GM12875 (cell line): ENCODE data around the gene SDE2.

Experiments used
- H3K4me3 ChIP-seq: one replicate; pipeline ENCODE4 v1.5.1; 2011; ENCODE audit warnings: low read depth, low read length, control low read depth
- CTCF ChIP-seq: IDR thresholded peaks from 2 replicates; pipeline ENCODE4 v1.5.1; 2011; ENCODE audit warnings: low read depth, mild to moderate bottlenecking, control low read depth, inconsistent platforms, low read length, moderate library complexity, borderline replicate concordance; ENCODE audit not compliant: insufficient read depth

Gene SDE2

GRCh38 chr1:225945564-225945963, 53.6 kb downstream of the SDE2 start:
- no peak overlapping the region for H3K4me3 ChIP-seq
- TF ChIP-seq CTCF = no peak

- no peak for TF ChIP-seq CTCF
- H3K4me3 ChIP-seq = no peak overlapping the region
Measured at GRCh38 chr1:225944951-225945350, 54.2 kb downstream of the SDE2 start.

- TF ChIP-seq CTCF = no peak
- no peak overlapping the region for H3K4me3 ChIP-seq
Measured at GRCh38 chr1:225944387-225944786, 54.8 kb downstream of the SDE2 start.

- no peak for TF ChIP-seq CTCF
- H3K4me3 ChIP-seq = no peak overlapping the region
Measured at GRCh38 chr1:225943582-225943981, 55.6 kb downstream of the SDE2 start.

- no peak overlapping the region for H3K4me3 ChIP-seq
- no peak for TF ChIP-seq CTCF
Measured at GRCh38 chr1:225942574-225942973, 56.6 kb downstream of the SDE2 start.

- no peak for TF ChIP-seq CTCF
- no peak overlapping the region for H3K4me3 ChIP-seq
Measured at GRCh38 chr1:225941942-225942222, 57.3 kb downstream of the SDE2 start.

- no peak for TF ChIP-seq CTCF
- no peak within 1 kb of the TSS for H3K4me3 ChIP-seq
Measured at GRCh38 chr1:225941187-225941941, 57.8 kb downstream of the SDE2 start, which contains the start of gene LEFTY2. LEFTY2 (minus strand) TSS chr1:225941220; CDS start chr1:225941140, 80 bp downstream.
